GM23338 (cell line): ENCODE results near the gene AMDHD1. TPM values are rescaled to one million over a fixed set of nuclear protein-coding genes. Genes with fewer than 3 reads are reported as not detected.
A peak's percentile ranks its signal among the peaks of the same experiment; 100 is the strongest.

Source experiments
- ATAC-seq: fragments of 200-7000 bp; cut with Tn5 transposase; 3 replicates; pipeline ENCODE4 v1.9.1; 2020
- DNase-seq: peaks from one replicate; pipeline ENCODE4 v3.0.0-alpha.2; 2015; ENCODE audit warnings: low spot score
- H2AFZ ChIP-seq: fragments of 200-600 bp; sonication (generic); 2 replicates; pipeline ENCODE4 v1.8.0; 2016; ENCODE audit warnings: antibody characterized with exemption, mild to moderate bottlenecking, moderate library complexity
- H3F3A ChIP-seq: fragments of 200-600 bp; sonication (generic); replicated peaks from 2 replicates; pipeline ENCODE4 v1.8.0; 2017; ENCODE audit warnings: antibody characterized with exemption, mixed run types, low read depth
- H3K27ac ChIP-seq: fragments of 200-600 bp; sonication (generic); 2 replicates; pipeline ENCODE4 v1.6.1; 2016; ENCODE audit warnings: low read depth
- H3K27me3 ChIP-seq: fragments of 200-600 bp; sonication (generic); 2 replicates; pipeline ENCODE4 v1.8.0; 2016; ENCODE audit warnings: mild to moderate bottlenecking, mixed run types, moderate library complexity; ENCODE audit not compliant: insufficient read depth
- H3K36me3 ChIP-seq: fragments of 200-600 bp; sonication (generic); 2 replicates; pipeline ENCODE4 v1.8.0; 2016; ENCODE audit warnings: mild to moderate bottlenecking; ENCODE audit not compliant: insufficient read depth
- H3K4me1 ChIP-seq: fragments of 200-600 bp; sonication (generic); 2 replicates; pipeline ENCODE4 v1.8.0; 2016; ENCODE audit warnings: mild to moderate bottlenecking, moderate library complexity; ENCODE audit not compliant: insufficient read depth
- H3K4me2 ChIP-seq: fragments of 200-600 bp; sonication (generic); 2 replicates; pipeline ENCODE4 v1.7.1; 2017; ENCODE audit warnings: mixed run types
- H3K4me3 ChIP-seq: fragments of 200-600 bp; sonication (generic); 2 replicates; pipeline ENCODE4 v1.6.1; 2016; ENCODE audit warnings: mixed run types
- H3K79me2 ChIP-seq: fragments of 200-600 bp; sonication (generic); replicated peaks from 2 replicates; pipeline ENCODE4 v1.8.0; 2017; ENCODE audit warnings: mild to moderate bottlenecking; ENCODE audit not compliant: insufficient read depth
- H3K9me2 ChIP-seq: fragments of 200-600 bp; sonication (generic); 2 replicates; pipeline ENCODE4 v1.8.0; 2017; ENCODE audit not compliant: insufficient read depth
- H4K20me1 ChIP-seq: fragments of 200-600 bp; sonication (generic); replicated peaks from 2 replicates; pipeline ENCODE4 v1.8.0; 2017; ENCODE audit warnings: mild to moderate bottlenecking; ENCODE audit not compliant: insufficient read depth
- H3K27ac Mint-ChIP-seq: 2 replicates; pipeline ENCODE4 v1.8.0; 2020; ENCODE audit warnings: inconsistent platforms, mild to moderate bottlenecking, moderate library complexity, mixed read lengths
- H3K27me3 Mint-ChIP-seq: 3 replicates; pipeline ENCODE4 v1.8.0; 2022; ENCODE audit warnings: low read depth, mild to moderate bottlenecking, moderate library complexity, mixed read lengths, inconsistent platforms; ENCODE audit not compliant: insufficient read depth, poor library complexity
- H3K36me3 Mint-ChIP-seq: 3 replicates; pipeline ENCODE4 v1.8.0; 2021; ENCODE audit warnings: low read depth, mild to moderate bottlenecking, inconsistent platforms, moderate library complexity, mixed read lengths
- H3K4me1 Mint-ChIP-seq: 3 replicates; pipeline ENCODE4 v1.8.0; 2020; ENCODE audit warnings: mild to moderate bottlenecking, inconsistent platforms, mixed read lengths
- H3K4me3 Mint-ChIP-seq: 3 replicates; pipeline ENCODE4 v1.8.0; 2021; ENCODE audit warnings: moderate library complexity, mild to moderate bottlenecking, inconsistent platforms, mixed read lengths
- H3K9me3 Mint-ChIP-seq: 3 replicates; pipeline ENCODE4 v1.8.0; 2020; ENCODE audit warnings: moderate library complexity, mild to moderate bottlenecking, inconsistent platforms, mixed read lengths
- CREB1 ChIP-seq: fragments of 250-450 bp; sonication (Bioruptor Pico); IDR thresholded peaks from 2 replicates; pipeline ENCODE4 v1.5.0; 2020; ENCODE audit warnings: low read depth, mild to moderate bottlenecking, moderate library complexity
- CTCF ChIP-seq, 2 experiments: fragments of 200-600 bp in 1 of 2; sonication (generic) in 1 of 2; conservative IDR thresholded peaks; 2 replicates each; pipeline versions ENCODE4 v1.5.1 to v1.6.1; 2016 to 2017; ENCODE audit warnings: antibody characterized with exemption in 2 of 2, low read depth in 2 of 2, mild to moderate bottlenecking in 2 of 2, moderate library complexity in 1 of 2
- ETS1 ChIP-seq: IDR thresholded peaks from 2 replicates; pipeline ENCODE4 v1.6.1; 2016; ENCODE audit warnings: antibody characterized with exemption
- EZH2phosphoT487 ChIP-seq: fragments of 200-600 bp; sonication (generic); IDR thresholded peaks from one replicate; pipeline ENCODE4 v1.8.1; 2018; ENCODE audit warnings: antibody characterized with exemption; ENCODE audit not compliant: unreplicated experiment
- JUNB ChIP-seq: IDR thresholded peaks from one replicate; pipeline ENCODE4 v1.6.1; 2016; ENCODE audit warnings: antibody characterized with exemption; ENCODE audit not compliant: unreplicated experiment
- POLR2AphosphoS5 ChIP-seq: IDR thresholded peaks from 2 replicates; pipeline ENCODE4 v1.6.1; 2016; ENCODE audit warnings: antibody characterized with exemption, low read depth
- REST ChIP-seq: IDR thresholded peaks from one replicate; pipeline ENCODE4 v1.6.1; 2018; ENCODE audit warnings: antibody characterized with exemption; ENCODE audit not compliant: unreplicated experiment
- ZNF114 ChIP-seq: fragments of 250-450 bp; sonication (Bioruptor Pico); IDR thresholded peaks from 2 replicates; pipeline ENCODE4 v1.5.0; 2020; ENCODE audit warnings: mild to moderate bottlenecking, moderate library complexity
- ZNF331 ChIP-seq: fragments of 250-450 bp; sonication (Bioruptor Pico); IDR thresholded peaks from 2 replicates; pipeline ENCODE4 v1.5.0; 2020; ENCODE audit warnings: low read depth, mild to moderate bottlenecking, moderate library complexity
- polyA plus RNA-seq: library from polyadenylated mRNA; unstranded; fragments of >200 nt; fragmentation: Nextera tagmentation; extraction: Ambion mirVana; gene quantifications from 2 replicates; pipeline ENCODE4 v1.2.1, GENCODE V29; 2016
- total RNA-seq: library from RNA; depleted of rRNA; stranded (reverse); fragments of >200 nt; shearing (Covaris generic); gene quantifications from 2 replicates; pipeline ENCODE4 v1.2.3, GENCODE V29; 2014

Gene AMDHD1
- total and polyA plus RNA-seq, 2 experiments from 2014 or later: 0.21 to 0.24 TPM

GRCh38 chr12:95944108-95944704 is 1.1 kb downstream of the AMDHD1 start (continued):
- TF ChIP-seq ZNF331 (CRISPR knock-in tag) (no peak), REST (no peak), POLR2AphosphoS5 (no peak), ZNF114 (no peak), JUNB (no peak), CREB1 (CRISPR knock-in tag) (no peak), ETS1 (no peak)

- Histone ChIP-seq H2AFZ (no peak overlapping the region), H3F3A (no peaks in the 10 kb centered on the region), H3K27me3 (peaks cover 12% of the 10 kb centered on the region), H3K9me2 (peaks cover 6% of the 10 kb centered on the region; the same call in 1 of the 2 replicates), H3K4me3 (no peak overlapping the region), H3K4me2 (peak overlapping the region; percentile 36), H3K79me2 (no peaks in the 10 kb centered on the region), H3K27ac (no peak overlapping the region), H3K4me1 (peaks cover 8% of the 10 kb centered on the region), H4K20me1 (no peaks in the 10 kb centered on the region), H3K36me3 (no peaks in the 10 kb centered on the region)
- Mint-ChIP-seq H3K4me3 (no peak overlapping the region), H3K27me3 (peaks cover 7% of the 10 kb centered on the region), H3K27ac (no peak overlapping the region), H3K9me3 (peaks cover 7% of the 10 kb centered on the region; the same call in 2 of the 3 replicates), H3K4me1 (peaks cover 13% of the 10 kb centered on the region; the same call in 2 of the 3 replicates), H3K36me3 (peaks cover 4% of the 10 kb centered on the region; the same call in 1 of the 3 replicates)
- no peak for ATAC-seq
- TF ChIP-seq CTCF (conservative IDR thresholded peaks at IDR 0.05; ENCODE audit: low read depth in 2 of 2) (no peak), EZH2phosphoT487 (no peak), REST (no peak)
- DNase-seq: no peak
These were observed 6.5 kb downstream of the AMDHD1 start for GRCh38 chr12:95949477-95950206.
